Fibroblast of peridontal ligament (primary cell): ENCODE data around the gene GATAD2B.

Source experiments
- DNase-seq: peaks from one replicate; pipeline ENCODE4 v3.0.0-alpha.2; 2010; ENCODE audit errors: extremely low read depth

The GATAD2B gene

DNA sequence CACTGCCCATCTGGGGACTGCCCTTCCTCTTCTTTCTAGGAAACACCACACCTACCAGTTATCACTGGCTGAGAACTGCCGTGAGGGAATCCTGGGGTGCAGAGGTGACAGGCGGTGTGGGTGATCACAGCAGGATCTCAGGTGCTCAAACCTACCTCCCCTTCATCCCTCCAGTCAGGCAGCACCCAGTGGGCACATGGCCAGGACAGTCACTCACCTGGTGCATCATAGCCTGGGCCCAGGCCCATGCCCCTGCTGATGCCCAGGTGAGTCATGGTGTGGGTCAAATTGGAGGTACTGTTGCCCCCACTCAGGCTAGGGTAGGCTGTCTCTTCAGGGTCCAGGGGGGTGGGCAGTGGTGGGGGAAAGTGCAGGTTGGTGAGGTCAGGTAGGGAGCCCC is 29.0 kb upstream of the GATAD2B start:
- no peak for DNase-seq

GRCh38 chr1:153951183-153951582 is 28.4 kb upstream of the GATAD2B start:
- DNase-seq = no peak

DNA sequence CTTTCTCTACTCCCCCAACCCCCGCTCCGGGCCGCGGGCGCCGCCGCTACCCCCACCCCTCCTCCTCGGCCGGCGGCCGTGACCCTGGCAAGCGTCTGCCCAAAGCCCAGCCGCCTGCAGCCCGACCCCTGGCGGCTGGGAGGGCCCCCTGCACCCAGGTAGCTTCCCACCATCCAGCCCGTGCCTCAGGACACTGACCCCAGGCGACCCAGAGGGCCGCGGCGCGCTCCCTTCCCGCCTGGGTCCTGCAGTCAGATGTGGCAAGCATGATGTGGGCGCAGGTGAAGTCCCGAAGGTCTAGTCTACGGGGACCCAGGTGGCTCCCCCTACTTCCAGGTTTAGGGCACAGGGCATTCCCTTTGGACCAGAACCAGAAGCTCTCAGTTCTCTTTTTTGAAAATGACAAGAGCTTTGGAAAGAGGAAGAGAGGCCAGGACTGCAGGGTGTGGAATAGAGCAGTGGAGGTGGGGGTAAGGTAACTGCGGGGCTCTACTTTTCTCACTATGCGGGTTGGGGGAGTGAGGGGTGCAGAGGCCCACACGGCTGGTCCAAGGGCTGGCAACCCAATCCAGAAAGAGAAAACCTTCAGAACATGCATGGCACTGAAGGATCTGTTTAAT is 24.0 kb upstream of the GATAD2B start, which contains the start of gene DENND4B:
TSS of gene DENND4B (minus strand) at position 97 of the 620 bp plus-strand sequence. CDS start 2,344 bp downstream, outside the sequence.
- DNase-seq = peak; percentile 62

- peak; percentile 72 for DNase-seq
Observed at GRCh38 chr1:153945795-153946621, 23.2 kb upstream of the GATAD2B start.

DNA sequence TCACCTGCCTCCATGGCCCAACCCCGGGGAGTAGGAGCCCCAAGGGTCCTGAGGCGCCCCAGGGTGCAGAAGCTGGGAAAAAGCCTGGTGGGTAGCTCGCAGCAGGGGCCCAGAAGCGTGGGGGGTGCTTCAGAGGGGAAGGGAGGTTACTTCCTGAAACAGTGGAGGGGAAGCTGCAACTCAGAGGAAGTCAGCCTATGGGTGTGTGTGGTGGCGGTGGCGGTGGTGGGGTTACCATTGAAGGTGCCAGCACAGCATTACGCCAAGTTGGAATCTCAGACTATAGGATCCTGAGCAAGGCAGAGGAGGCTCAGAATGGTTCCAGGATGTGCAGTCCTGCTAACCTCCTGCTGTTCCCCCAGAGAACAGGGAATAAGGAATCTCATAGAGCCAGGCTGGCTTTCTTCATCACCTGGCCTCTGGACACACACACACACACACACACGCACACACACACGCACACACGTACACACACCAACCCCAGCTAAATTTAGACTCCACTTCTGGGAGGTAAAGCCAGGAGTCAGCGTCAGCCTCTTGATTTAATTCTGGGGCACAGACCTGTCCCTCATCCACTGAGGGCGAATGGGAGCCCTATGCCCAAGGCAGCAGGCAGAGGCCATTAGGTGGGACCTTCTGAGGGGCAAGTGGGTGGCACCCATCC is 22.5 kb upstream of the GATAD2B start:
- peak; percentile 47 for DNase-seq

GRCh38 chr1:153944827-153945117 is 22.0 kb upstream of the GATAD2B start:
- DNase-seq = no peak

DNA sequence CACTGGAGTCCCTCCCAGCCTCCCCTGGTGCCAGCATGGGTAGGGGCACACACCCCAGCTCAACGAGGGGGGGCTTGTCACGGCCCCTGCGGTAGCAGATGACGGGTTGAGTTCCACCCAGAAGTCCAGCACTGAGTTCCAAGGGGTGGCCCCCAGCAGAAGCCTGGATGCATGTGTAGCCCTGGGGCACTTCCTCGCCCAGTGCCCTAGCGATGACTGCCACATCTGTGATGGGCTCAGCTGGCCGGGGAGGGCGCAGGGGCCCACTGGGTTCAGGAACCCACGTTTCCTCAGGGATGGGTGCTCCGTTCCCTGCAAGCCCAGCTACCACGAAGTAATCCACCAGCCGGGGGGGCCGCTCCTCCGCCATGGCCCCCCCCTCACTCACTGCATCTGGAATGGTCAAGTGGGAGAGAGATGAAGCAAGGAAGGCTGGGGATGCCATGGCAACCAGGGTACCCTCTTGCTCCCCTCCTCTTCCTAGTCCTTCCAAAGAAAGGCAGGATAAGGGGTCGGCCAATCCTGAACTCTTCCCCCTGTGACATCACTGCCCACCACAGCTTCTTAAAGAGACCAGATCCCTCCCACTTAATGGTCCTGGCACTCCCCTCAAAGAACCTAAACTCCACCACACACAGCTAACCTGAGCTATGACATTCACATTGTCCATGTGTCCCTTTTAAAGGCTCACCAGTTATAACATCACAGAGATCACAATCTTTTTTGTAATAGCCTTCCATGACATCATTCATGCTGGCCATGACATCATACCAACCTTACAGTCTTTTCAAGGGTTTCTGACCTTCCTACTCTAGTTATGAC is 21.4 kb upstream of the GATAD2B start:
- no peak for DNase-seq

DNA sequence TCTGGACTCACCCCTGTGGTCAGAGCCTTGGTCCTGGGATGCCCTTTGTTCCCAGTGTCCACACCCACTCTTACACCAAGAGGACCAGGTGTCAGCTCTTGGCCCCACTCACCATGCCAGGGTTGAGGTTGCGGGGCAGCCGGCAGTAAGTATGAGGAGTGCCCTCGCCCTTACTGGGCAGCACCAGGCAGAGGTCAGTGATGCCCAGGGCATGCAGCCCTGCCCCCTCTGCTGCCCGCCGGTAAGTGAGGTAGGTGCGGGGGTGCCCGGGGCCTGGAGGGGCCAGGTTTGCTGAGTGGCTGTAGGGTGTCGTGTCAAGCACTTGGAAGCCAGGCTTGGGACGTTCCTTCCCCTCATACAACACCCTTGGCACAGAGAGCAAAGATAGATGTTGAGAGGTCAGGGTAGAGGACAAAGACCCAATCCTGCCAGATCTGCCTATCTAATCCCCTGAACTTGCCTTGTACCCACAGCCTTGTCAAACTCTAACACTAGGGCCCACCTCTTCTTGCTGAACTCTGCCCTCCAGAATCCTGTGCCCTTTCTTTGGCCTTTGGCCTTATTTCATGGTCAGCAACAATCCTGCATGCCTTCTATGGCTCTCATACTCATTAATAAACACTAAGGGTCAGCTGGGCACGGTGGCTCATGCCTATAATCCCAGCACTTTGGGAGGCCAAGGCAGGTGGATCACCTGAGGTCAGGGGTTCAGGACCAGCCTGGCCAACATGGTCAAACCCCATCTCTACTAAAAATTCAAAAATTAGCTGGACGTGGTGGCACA is 20.2 kb upstream of the GATAD2B start:
- no peak for DNase-seq

DNA sequence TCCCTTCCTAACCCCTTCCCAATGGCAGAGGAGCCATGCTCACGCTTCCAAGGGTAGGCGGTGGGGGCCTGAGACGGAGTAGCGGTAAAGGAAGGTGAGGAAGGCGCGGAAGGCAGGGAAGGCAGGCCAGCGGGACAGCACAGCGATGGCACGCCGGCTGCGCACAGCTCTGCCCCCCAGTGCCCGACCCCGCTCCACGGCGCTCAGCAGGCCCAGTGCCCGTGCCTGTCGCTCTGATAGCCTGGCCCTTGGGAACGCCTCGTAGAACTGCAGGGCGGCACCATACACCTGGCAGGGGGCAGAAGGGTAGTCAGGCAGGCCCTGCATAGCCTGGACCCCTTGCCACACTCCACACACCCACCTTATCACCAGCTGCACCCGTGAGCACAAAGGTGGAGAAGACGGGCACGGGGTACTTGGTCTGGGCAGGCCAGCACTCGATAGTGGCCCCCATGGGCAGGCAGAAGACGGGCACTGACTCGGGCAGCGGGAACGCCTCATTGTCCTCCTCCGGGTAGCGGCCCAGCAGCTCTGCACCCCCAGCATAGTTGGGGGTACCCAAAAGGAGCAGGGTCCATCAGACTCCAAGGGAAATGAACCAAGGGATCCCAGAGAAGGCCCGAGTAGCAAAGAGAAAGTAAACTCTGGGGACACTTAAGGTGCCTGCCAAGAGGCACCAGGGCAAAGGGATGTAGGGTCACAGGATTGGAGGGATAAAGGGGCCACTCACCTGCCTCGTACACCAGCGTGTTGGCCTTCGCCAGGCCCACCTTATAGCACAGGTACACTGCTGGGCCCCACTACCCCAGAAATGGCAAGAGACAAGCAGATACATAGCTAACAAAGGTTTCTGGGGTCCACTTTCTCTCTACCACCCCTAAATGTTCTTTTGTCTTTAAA is 19.3 kb upstream of the GATAD2B start:
- DNase-seq = no peak

GRCh38 chr1:153940756-153941155 is 18.0 kb upstream of the GATAD2B start:
- DNase-seq = no peak

- DNase-seq = no peak
Observed at GRCh38 chr1:153939476-153939875, 16.7 kb upstream of the GATAD2B start.

GRCh38 chr1:153938996-153939395 is 16.2 kb upstream of the GATAD2B start:
- no peak for DNase-seq

DNA sequence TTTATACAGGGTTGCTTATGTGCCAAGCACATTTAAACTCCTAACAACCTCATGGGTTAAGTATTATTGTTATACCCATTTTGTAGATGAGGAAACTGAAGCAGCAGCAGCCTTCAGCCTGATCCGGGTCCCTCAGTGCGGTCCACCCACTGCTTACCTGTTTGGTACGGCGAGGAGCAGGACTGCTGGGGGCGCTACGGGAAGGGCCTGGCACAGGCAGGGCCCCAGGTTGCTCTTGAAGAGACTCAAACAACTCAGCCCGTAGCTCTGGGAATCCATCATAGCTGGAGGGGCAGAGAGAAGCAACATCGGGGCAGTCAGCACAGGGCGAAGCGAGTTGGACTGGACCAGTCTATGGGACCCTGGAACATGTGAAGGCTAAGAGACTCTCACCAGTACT is 14.6 kb upstream of the GATAD2B start:
- DNase-seq = no peak

- DNase-seq = no peak
Observed at GRCh38 chr1:153936011-153936802, 13.4 kb upstream of the GATAD2B start.

DNA sequence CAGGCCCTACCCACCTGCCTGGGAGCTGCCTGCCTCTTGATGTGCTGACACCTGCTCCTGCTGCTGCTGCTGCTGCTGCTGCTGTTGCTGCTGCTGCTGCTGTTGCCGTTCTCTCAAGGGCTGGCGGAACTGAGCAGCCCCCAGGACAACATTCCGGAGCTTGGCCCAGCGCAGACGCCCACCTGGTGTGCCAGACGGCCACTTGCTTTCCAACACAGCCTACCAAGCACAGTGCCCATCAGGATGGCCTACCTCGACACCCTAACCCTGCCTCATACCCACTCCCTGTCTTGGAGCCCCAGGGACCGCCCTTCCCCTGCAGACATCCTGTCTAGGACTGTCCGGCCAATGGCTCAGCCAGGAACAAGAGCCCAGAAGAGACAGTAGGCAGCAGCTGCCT is 12.0 kb upstream of the GATAD2B start:
- DNase-seq = no peak

DNA sequence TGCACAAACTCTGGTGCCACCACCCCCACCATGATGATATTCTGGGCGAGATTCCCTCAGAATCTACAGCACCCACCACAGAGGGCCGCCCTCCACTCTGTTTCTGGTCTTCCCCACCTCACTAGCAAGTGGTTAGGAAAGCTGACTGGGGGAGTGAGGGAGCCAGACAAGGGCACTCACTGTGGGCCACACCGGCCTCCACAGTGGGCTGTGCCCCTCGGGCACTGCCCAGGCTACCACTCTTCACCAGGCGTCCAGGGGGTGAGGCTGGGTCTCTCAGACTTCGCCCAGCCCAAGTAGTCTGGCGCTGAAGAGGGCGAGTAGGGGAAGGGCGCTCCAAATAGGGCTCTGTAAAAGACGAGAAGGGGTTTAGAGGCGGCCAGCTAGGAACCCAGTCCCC is 11.2 kb upstream of the GATAD2B start:
- DNase-seq = no peak

GRCh38 chr1:153933430-153933829 is 10.7 kb upstream of the GATAD2B start:
- no peak for DNase-seq

DNA sequence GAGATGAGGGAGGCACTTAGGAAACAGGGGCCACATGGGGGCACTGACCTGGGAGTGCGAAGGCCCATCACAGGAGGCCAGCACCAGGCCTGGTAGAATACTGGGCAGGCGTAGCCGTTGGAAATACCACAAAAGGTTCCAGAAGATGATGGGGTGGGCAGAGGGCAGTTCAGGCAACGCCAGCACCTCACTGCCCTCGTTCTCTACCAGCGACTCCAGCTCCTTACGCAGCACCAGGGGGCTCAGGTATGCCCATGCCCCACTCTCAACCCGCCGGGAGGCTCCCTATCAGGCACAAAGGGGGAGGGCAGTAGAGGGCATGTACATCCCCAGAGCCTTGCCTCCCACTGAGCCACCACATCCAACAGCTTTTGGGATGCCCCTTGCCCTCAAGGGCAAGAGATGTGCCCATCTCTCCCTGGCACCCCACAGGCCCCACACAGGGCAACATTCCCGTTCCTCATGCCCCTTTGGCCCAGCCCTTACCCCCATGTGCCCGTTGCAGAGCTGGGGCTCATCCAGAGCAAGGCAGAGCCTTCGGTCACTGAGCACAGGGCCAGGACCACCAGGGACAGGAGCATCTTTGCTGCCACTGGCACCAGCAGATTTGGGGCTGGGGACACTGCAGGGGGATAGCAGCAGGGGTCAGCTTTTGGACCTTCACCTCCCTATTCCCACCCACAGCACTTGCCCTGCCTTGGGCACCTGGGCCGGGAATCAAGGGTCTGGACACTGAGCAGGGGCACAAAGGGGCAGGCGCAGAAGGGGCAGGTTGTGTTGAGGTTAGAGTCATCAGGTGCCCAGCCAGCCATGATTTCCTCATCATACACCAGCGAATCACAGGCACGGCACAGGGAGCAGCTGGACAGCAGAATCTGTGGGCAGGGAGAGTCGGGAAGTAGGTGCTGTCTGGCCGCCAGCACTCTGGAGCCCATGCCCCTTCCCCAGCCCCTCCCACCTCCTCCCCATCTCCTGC is 9.7 kb upstream of the GATAD2B start:
- no peak for DNase-seq
